CD14-positive monocyte (primary cell): ENCODE measurements around the gene CHD3. TPM values are rescaled to one million over a fixed set of nuclear protein-coding genes. Genes with fewer than 3 reads are reported as not detected.

ENCODE experiments used
- DNase-seq, 3 donors: peaks; one replicate each; pipeline ENCODE4 v3.0.0-alpha.2; 2011 to 2022
- H2AFZ ChIP-seq: 2 replicates; pipeline ENCODE4 v1.6.0; 2012; ENCODE audit warnings: mild to moderate bottlenecking, low read depth, low read length, inconsistent platforms; ENCODE audit not compliant: insufficient read depth, poor library complexity, severe bottlenecking
- H3K27ac ChIP-seq, 2 donors: 1 replicate in 1 of 2; 2 replicates in 1 of 2; pipeline ENCODE4 v1.5.1; 2012 to 2013; ENCODE audit warnings: low read length in 2 of 2, control low read depth in 1 of 2, inconsistent platforms in 1 of 2, low read depth in 1 of 2, mild to moderate bottlenecking in 1 of 2
- H3K27me3 ChIP-seq, 2 donors: one replicate each; pipeline versions ENCODE4 v1.6.0 to v1.6.1; 2011 to 2013; ENCODE audit warnings: low read length in 2 of 2; ENCODE audit not compliant: control insufficient read depth in 2 of 2, insufficient read depth in 2 of 2
- H3K36me3 ChIP-seq, 2 donors: replicated peaks in 1 of 2; 1 replicate in 1 of 2; 2 replicates in 1 of 2; pipeline versions ENCODE4 v1.5.1 to v1.6.1; 2012 to 2013; ENCODE audit warnings: low read length in 2 of 2, control low read depth in 1 of 2, inconsistent platforms in 1 of 2, mild to moderate bottlenecking in 1 of 2; ENCODE audit not compliant: insufficient read depth in 2 of 2, control insufficient read depth in 1 of 2
- H3K4me1 ChIP-seq, 2 donors: 1 replicate in 1 of 2; 2 replicates in 1 of 2; pipeline versions ENCODE4 v1.5.1 to v1.6.1; 2012 to 2013; ENCODE audit warnings: low read length in 2 of 2, control low read depth in 1 of 2, inconsistent platforms in 1 of 2, mild to moderate bottlenecking in 1 of 2, moderate library complexity in 1 of 2; ENCODE audit not compliant: insufficient read depth in 2 of 2, control insufficient read depth in 1 of 2
- H3K4me2 ChIP-seq: replicated peaks from 2 replicates; pipeline ENCODE3; 2012; ENCODE audit warnings: low read length, moderate library complexity, mild to moderate bottlenecking; ENCODE audit not compliant: poor library complexity, severe bottlenecking; ENCODE audit errors: extremely low read depth
- H3K4me3 ChIP-seq, 3 experiments: fragments of 200-600 bp in 1 of 3; sonication (generic) in 1 of 3; replicated peaks in 1 of 3; 1 replicate in 2 of 3; 2 replicates in 1 of 3; pipeline ENCODE4 v1.5.1; 2011 to 2013; ENCODE audit warnings: low read length in 3 of 3, mild to moderate bottlenecking in 3 of 3, control low read depth in 2 of 3, low read depth in 2 of 3, inconsistent platforms in 1 of 3, moderate library complexity in 1 of 3
- H3K79me2 ChIP-seq: 2 replicates; pipeline ENCODE4 v1.6.0; 2012; ENCODE audit warnings: mild to moderate bottlenecking, control low read depth, inconsistent platforms, low read length, moderate library complexity; ENCODE audit not compliant: insufficient read depth
- H3K9ac ChIP-seq: 2 replicates; pipeline ENCODE4 v1.6.0; 2017; ENCODE audit warnings: low read length, mild to moderate bottlenecking; ENCODE audit not compliant: insufficient read depth, poor library complexity, severe bottlenecking
- H3K9me3 ChIP-seq, 2 donors: replicated peaks in 1 of 2; 1 replicate in 1 of 2; 2 replicates in 1 of 2; pipeline versions ENCODE4 v1.5.1 to v1.6.1; 2012 to 2013; ENCODE audit warnings: low read length in 2 of 2, control low read depth in 1 of 2; ENCODE audit not compliant: control insufficient read depth in 1 of 2, insufficient read depth in 1 of 2
- H4K20me1 ChIP-seq: 2 replicates; pipeline ENCODE4 v1.6.0; 2012; ENCODE audit warnings: mild to moderate bottlenecking, low read length, control low read depth, moderate library complexity; ENCODE audit not compliant: insufficient read depth
- H3K27ac Mint-ChIP-seq, 7 donors: one replicate each; pipeline ENCODE4 v1.8.0; 2020; ENCODE audit warnings: mild to moderate bottlenecking in 7 of 7, mixed read lengths in 7 of 7, moderate library complexity in 6 of 7, inconsistent platforms in 2 of 7
- H3K27me3 Mint-ChIP-seq, 3 donors: one replicate each; pipeline ENCODE4 v1.8.0; 2021 to 2022; ENCODE audit warnings: low read depth in 3 of 3, mild to moderate bottlenecking in 3 of 3, mixed read lengths in 3 of 3, moderate library complexity in 3 of 3, inconsistent platforms in 1 of 3
- H3K36me3 Mint-ChIP-seq, 2 donors: one replicate each; pipeline ENCODE4 v1.8.0; 2020; ENCODE audit warnings: mixed read lengths in 2 of 2, inconsistent platforms in 1 of 2, mild to moderate bottlenecking in 1 of 2
- H3K4me1 Mint-ChIP-seq: one replicate; pipeline ENCODE4 v1.8.0; 2020; ENCODE audit warnings: mild to moderate bottlenecking, mixed read lengths
- H3K4me3 Mint-ChIP-seq, 2 donors: one replicate each; pipeline ENCODE4 v1.8.0; 2020; ENCODE audit warnings: mild to moderate bottlenecking in 2 of 2, mixed read lengths in 2 of 2, moderate library complexity in 1 of 2
- H3K9me3 Mint-ChIP-seq, 7 donors: one replicate each; pipeline ENCODE4 v1.8.0; 2020 to 2022; ENCODE audit warnings: mixed read lengths in 7 of 7, mild to moderate bottlenecking in 6 of 7, moderate library complexity in 6 of 7, inconsistent platforms in 2 of 7
- CTCF ChIP-seq: fragments of 200-600 bp; IDR thresholded peaks from one replicate; pipeline ENCODE4 v1.8.0; 2022; ENCODE audit warnings: antibody characterized with exemption, mild to moderate bottlenecking
- WGBS: methylation state at CpG from one replicate; pipeline ENCODE4 v1.1.5; 2013; ENCODE audit warnings: missing lambda C conversion rate; ENCODE audit not compliant: insufficient coverage; 5-methylcytosine and 5-hydroxymethylcytosine counted together
- intact Hi-C, 2 donors: fragments of 100-400 bp; cut with micrococcal nuclease; formaldehyde crosslinking; loops; one replicate each; pipeline versions ENCODE4 v1.15.0 to v1.15.1; 2023
- polyA plus RNA-seq, 3 donors: library from polyadenylated mRNA; depleted of rRNA in 1 of 3; unstranded in 2 of 3; stranded (reverse) in 1 of 3; fragments of 300-500 nt in 2 of 3; fragments of >200 nt in 1 of 3; fragmentation: Illumina TruSeq in 2 of 3; gene quantifications; 1 replicate in 2 of 3; 2 replicates in 1 of 3; pipeline ENCODE4 v1.2.3, GENCODE V29; 2012 to 2021

Gene CHD3
- polyA plus RNA-seq, 3 donors = 0.55 to 67.9 (median 0.91) TPM

- Histone ChIP-seq H3K36me3 (peaks cover 27 to 31% of the 10 kb centered on the region in 2 donors), H3K27ac (peak overlapping the region; percentile 98 to 100), H3K4me2 (peak overlapping the region; percentile 78), H4K20me1 (peaks cover 46% of the 10 kb centered on the region), H3K4me3 (peak overlapping the region; percentile 79 to 92 (median 81)), H3K79me2 (peaks cover 70% of the 10 kb centered on the region), H3K27me3 (no peaks in the 10 kb centered on the region), H3K9ac (peak overlapping the region; percentile 100), H3K9me3 (no peaks in the 10 kb centered on the region), H2AFZ (no peak overlapping the region), H3K4me1 (peaks cover 43 to 45% of the 10 kb centered on the region in 2 donors)
- Mint-ChIP-seq H3K27me3 (peaks cover 0 to 14% (median 6%) of the 10 kb centered on the region in 3 donors), H3K36me3 (peaks cover 38 to 59% of the 10 kb centered on the region in 2 donors), H3K27ac (peak overlapping the region; percentile 97 to 100 (median 100)), H3K4me1 (peaks cover 37% of the 10 kb centered on the region), H3K9me3 (peaks cover 0 to 5% (median 0%) of the 10 kb centered on the region in 7 donors), H3K4me3 (peak overlapping the region; percentile 98 to 99)
- intact Hi-C loops = loop anchor here (2.0 to 5.0 kb wide), 6 partner anchors 14 to 361 kb away; partner anchors contain the start of genes CD68 (in 2 of the 2), NAA38 (in 2 of the 2), CNTROB (in 1 of the 2) and POLR2A (in 1 of the 2)
- DNase-seq = no peak
- under 1% methylated on average over 17 of the region's 17 CpGs for WGBS
- TF ChIP-seq CTCF = no peak
Observed at GRCh38 chr17:7843257-7843535, 45.4 kb upstream of the CHD3 start.

- peak overlapping the region; percentile 97 to 100 (median 100) for H3K27ac Mint-ChIP-seq
- Histone ChIP-seq H3K79me2 (peaks cover 69% of the 10 kb centered on the region), H3K4me2 (peak overlapping the region; percentile 78), H3K36me3 (peaks cover 33 to 36% of the 10 kb centered on the region in 2 donors), H2AFZ (no peak overlapping the region), H3K9ac (peak overlapping the region; percentile 100), H3K27ac (peak overlapping the region; percentile 98 to 100), H3K4me1 (peaks cover 39 to 41% of the 10 kb centered on the region in 2 donors), H3K27me3 (no peaks in the 10 kb centered on the region), H4K20me1 (peaks cover 51% of the 10 kb centered on the region), H3K4me3 (peak overlapping the region; percentile 79 to 92 (median 81)), H3K9me3 (no peaks in the 10 kb centered on the region)
- H3K4me3 Mint-ChIP-seq = peak overlapping the region; percentile 98 to 99
- no peak for TF ChIP-seq CTCF
- peaks cover 40 to 64% of the 10 kb centered on the region in 2 donors for H3K36me3 Mint-ChIP-seq
- H3K27me3 Mint-ChIP-seq = peaks cover 0 to 16% (median 6%) of the 10 kb centered on the region in 3 donors
- under 1% methylated on average over 49 of the region's 61 CpGs for WGBS
- intact Hi-C loops = loop anchor here (1.0 to 5.0 kb wide), 8 partner anchors 8 to 361 kb away; partner anchors contain the start of genes CD68 (in 2 of the 2), NAA38 (in 2 of the 2), CNTROB (in 1 of the 2) and KDM6B (in 1 of the 2)
- peaks cover 34% of the 10 kb centered on the region for H3K4me1 Mint-ChIP-seq
- H3K9me3 Mint-ChIP-seq = peaks cover 0 to 5% (median 0%) of the 10 kb centered on the region in 7 donors
- peak; percentile 94 to 99 (median 98) for DNase-seq
Observed at GRCh38 chr17:7843536-7844291, 44.9 kb upstream of the CHD3 start.
